H1 (cell line): Measurements from ENCODE around the gene MMP17. TPM values are rescaled to one million over a fixed set of nuclear protein-coding genes. Genes with fewer than 3 reads are reported as not detected.

Experiments used
- CTCF ChIA-PET: fragments of 300-600 bp; sonication (Branson Sonifier 250); formaldehyde crosslinking; loops from one replicate; lab custom pipeline; 2021; ENCODE audit not compliant: partially characterized antibody; lab: Charles Lee
- POLR2A ChIA-PET: fragments of 300-600 bp; sonication (Branson Sonifier 250); formaldehyde crosslinking; loops from one replicate; lab custom pipeline; 2021; ENCODE audit warnings: inconsistent platforms; ENCODE audit not compliant: partially characterized antibody; lab: Charles Lee
- DNase-seq, 2 experiments: peaks; one replicate each; pipeline versions ENCODE4 v3.0.0 to v3.0.0-alpha.2; 2010 to 2022; ENCODE audit warnings: low spot score in 2 of 2, low read depth in 1 of 2, mixed read lengths in 1 of 2
- FAIRE-seq: peaks from 2 replicates; lab custom pipeline; 2011; peaks lifted over from hg19 to GRCh38; lab: Jason Lieb, UNC
- H2AFZ ChIP-seq: 2 replicates; pipeline ENCODE4 v1.8.1; 2012; ENCODE audit warnings: low read length, inconsistent platforms
- H2AK5ac ChIP-seq: 2 replicates; pipeline ENCODE4 v1.6.1; 2013; ENCODE audit warnings: low read depth, low read length
- H2BK120ac ChIP-seq: replicated peaks from 2 replicates; pipeline ENCODE3; 2013; ENCODE audit warnings: low read depth, low read length, inconsistent platforms
- H2BK12ac ChIP-seq: 2 replicates; pipeline ENCODE4 v1.6.1; 2013; ENCODE audit warnings: low read depth, low read length
- H2BK15ac ChIP-seq: 2 replicates; pipeline ENCODE4 v1.6.1; 2013; ENCODE audit warnings: low read length
- H2BK20ac ChIP-seq: 2 replicates; pipeline ENCODE4 v1.6.1; 2013; ENCODE audit warnings: low read length
- H2BK5ac ChIP-seq: 2 replicates; pipeline ENCODE4 v1.6.1; 2013; ENCODE audit warnings: low read depth, low read length
- H3K14ac ChIP-seq: 2 replicates; pipeline ENCODE4 v1.6.1; 2013; ENCODE audit warnings: inconsistent platforms; ENCODE audit not compliant: insufficient read length
- H3K18ac ChIP-seq: 2 replicates; pipeline ENCODE4 v1.6.1; 2013; ENCODE audit warnings: low read length; ENCODE audit errors: extremely low read depth
- H3K23ac ChIP-seq: 2 replicates; pipeline ENCODE4 v1.6.1; 2013; ENCODE audit warnings: inconsistent platforms; ENCODE audit not compliant: insufficient read length
- H3K23me2 ChIP-seq: 2 replicates; pipeline ENCODE4 v1.6.1; 2013; ENCODE audit warnings: low read depth, low read length
- H3K27ac ChIP-seq: 2 replicates; pipeline ENCODE4 v1.6.1; 2011; ENCODE audit warnings: low read depth, low read length, inconsistent platforms
- H3K27me3 ChIP-seq, 4 experiments: replicated peaks in 1 of 4; 1 replicate in 1 of 4; 2 replicates in 3 of 4; pipeline versions ENCODE4 v1.6.1 to v1.8.1; 2011 to 2013; ENCODE audit warnings: low read length in 3 of 4, mild to moderate bottlenecking in 3 of 4, inconsistent platforms in 2 of 4, mixed read lengths in 2 of 4, moderate library complexity in 1 of 4; ENCODE audit not compliant: control insufficient read depth in 3 of 4, insufficient read depth in 3 of 4; ENCODE audit errors: extremely low read depth in 1 of 4
- H3K36me3 ChIP-seq, 4 experiments: 2 replicates each; pipeline versions ENCODE4 v1.6.1 to v1.8.1; 2011 to 2013; ENCODE audit warnings: mild to moderate bottlenecking in 4 of 4, low read length in 3 of 4, moderate library complexity in 2 of 4, control low read depth in 1 of 4, inconsistent platforms in 1 of 4; ENCODE audit not compliant: insufficient read depth in 4 of 4, control insufficient read depth in 2 of 4
- H3K4ac ChIP-seq: replicated peaks from 2 replicates; pipeline ENCODE3; 2013; ENCODE audit warnings: low read length, low read depth, mixed read lengths, inconsistent platforms; ENCODE audit not compliant: insufficient read length
- H3K4me1 ChIP-seq, 4 experiments: replicated peaks in 1 of 4; 1 replicate in 1 of 4; 2 replicates in 3 of 4; pipeline versions ENCODE4 v1.6.1 to v1.8.1; 2011 to 2013; ENCODE audit warnings: low read length in 3 of 4, inconsistent platforms in 2 of 4, mixed read lengths in 1 of 4; ENCODE audit not compliant: insufficient read depth in 4 of 4, control insufficient read depth in 3 of 4
- H3K4me2 ChIP-seq, 2 experiments: 2 replicates each; pipeline versions ENCODE4 v1.6.1 to v1.8.1; 2011 to 2013; ENCODE audit warnings: low read depth in 2 of 2, low read length in 2 of 2, control low read depth in 1 of 2, inconsistent platforms in 1 of 2, mild to moderate bottlenecking in 1 of 2; ENCODE audit not compliant: insufficient read depth in 1 of 2
- H3K4me3 ChIP-seq, 4 experiments: fragments of 200-600, 300-600 bp in 1 of 4; sonication (generic), shearing (Covaris generic), sonication (Bioruptor Twin) in 1 of 4; 2 replicates each; pipeline versions ENCODE4 v1.5.1 to v1.8.1; 2011 to 2016; ENCODE audit warnings: low read length in 4 of 4, low read depth in 3 of 4, control low read depth in 2 of 4, inconsistent platforms in 2 of 4, mild to moderate bottlenecking in 2 of 4, mixed read lengths in 1 of 4, moderate library complexity in 1 of 4; ENCODE audit not compliant: insufficient read depth in 2 of 4; ENCODE audit errors: extremely low read depth in 1 of 4
- H3K56ac ChIP-seq: replicated peaks from 2 replicates; pipeline ENCODE3; 2013; ENCODE audit warnings: low read depth, mild to moderate bottlenecking, mixed read lengths, low read length, inconsistent platforms; ENCODE audit not compliant: insufficient read length
- H3K79me1 ChIP-seq: 2 replicates; pipeline ENCODE4 v1.6.1; 2013; ENCODE audit warnings: low read depth, low read length, control low read depth
- H3K79me2 ChIP-seq, 2 experiments: 2 replicates each; pipeline versions ENCODE4 v1.6.1 to v1.8.1; 2012 to 2013; ENCODE audit warnings: low read length in 2 of 2, mild to moderate bottlenecking in 2 of 2, inconsistent platforms in 1 of 2; ENCODE audit not compliant: insufficient read depth in 2 of 2, control insufficient read depth in 1 of 2
- H3K9ac ChIP-seq, 4 experiments: replicated peaks in 1 of 4; 1 replicate in 1 of 4; 2 replicates in 3 of 4; pipeline versions ENCODE4 v1.6.1 to v1.8.1; 2011 to 2013; ENCODE audit warnings: low read depth in 3 of 4, low read length in 3 of 4, control low read depth in 2 of 4, mild to moderate bottlenecking in 2 of 4, moderate library complexity in 2 of 4, inconsistent platforms in 1 of 4; ENCODE audit errors: extremely low read depth in 1 of 4
- H3K9me3 ChIP-seq, 2 experiments: 2 replicates each; pipeline versions ENCODE4 v1.6.1 to v1.8.1; 2012 to 2013; ENCODE audit warnings: mild to moderate bottlenecking in 2 of 2, moderate library complexity in 2 of 2, control low read depth in 1 of 2, inconsistent platforms in 1 of 2, low read depth in 1 of 2, low read length in 1 of 2, mixed read lengths in 1 of 2; ENCODE audit not compliant: insufficient read depth in 2 of 2
- H4K20me1 ChIP-seq, 2 experiments: replicated peaks in 1 of 2; 2 replicates each; pipeline versions ENCODE3 to v1.8.1; 2011 to 2013; ENCODE audit warnings: inconsistent platforms in 2 of 2, low read length in 2 of 2, mild to moderate bottlenecking in 1 of 2; ENCODE audit not compliant: insufficient read depth in 2 of 2, control insufficient read depth in 1 of 2
- H4K5ac ChIP-seq: 2 replicates; pipeline ENCODE4 v1.6.1; 2013; ENCODE audit warnings: low read length, low read depth, mixed read lengths, inconsistent platforms; ENCODE audit not compliant: insufficient read length
- H4K8ac ChIP-seq: 2 replicates; pipeline ENCODE4 v1.8.0; 2013; ENCODE audit warnings: mild to moderate bottlenecking, moderate library complexity, low read length, inconsistent platforms; ENCODE audit not compliant: insufficient read depth; ENCODE audit errors: extremely low read depth
- H4K91ac ChIP-seq: replicated peaks from 2 replicates; pipeline ENCODE3; 2013; ENCODE audit warnings: low read length, mixed read lengths, inconsistent platforms; ENCODE audit not compliant: insufficient read length
- BCL11A ChIP-seq, 2 experiments: IDR thresholded peaks; one replicate each; pipeline ENCODE4 v1.6.1; 2011; ENCODE audit warnings: low read depth in 2 of 2, low read length in 2 of 2, mild to moderate bottlenecking in 2 of 2
- CBX8 ChIP-seq: fragments of 300-800, 300-1000 bp; sonication (generic); IDR thresholded peaks from 2 replicates; pipeline ENCODE4 v1.7.1; 2016; ENCODE audit warnings: low read depth, low read length, borderline replicate concordance
- CTBP2 ChIP-seq: IDR thresholded peaks from 2 replicates; pipeline ENCODE4 v1.7.0; 2011; ENCODE audit warnings: borderline replicate concordance, mild to moderate bottlenecking, moderate library complexity, mixed read lengths, low read length; ENCODE audit not compliant: insufficient read depth, insufficient read length
- EP300 ChIP-seq, 2 experiments: IDR thresholded peaks; 1 replicate in 1 of 2; 2 replicates in 1 of 2; pipeline ENCODE4 v1.6.1; 2011 to 2012; ENCODE audit warnings: low read depth in 2 of 2, low read length in 2 of 2, mild to moderate bottlenecking in 2 of 2, borderline replicate concordance in 1 of 2, inconsistent platforms in 1 of 2, moderate library complexity in 1 of 2
- FOSL1 ChIP-seq: IDR thresholded peaks from 2 replicates; pipeline ENCODE4 v1.6.1; 2011; ENCODE audit warnings: mild to moderate bottlenecking, low read depth, low read length, moderate library complexity; ENCODE audit not compliant: insufficient read depth
- GTF2F1 ChIP-seq: IDR thresholded peaks from 2 replicates; pipeline ENCODE4 v1.6.1; 2012; ENCODE audit warnings: low read depth, low read length, improper control_type of control experiment, borderline replicate concordance
- KDM4A ChIP-seq: IDR thresholded peaks from one replicate; pipeline ENCODE4 v1.7.1; 2012; ENCODE audit warnings: low read depth, mild to moderate bottlenecking, moderate library complexity, low read length, inconsistent platforms; ENCODE audit not compliant: severe bottlenecking
- POLR2A ChIP-seq, 2 experiments: IDR thresholded peaks; 1 replicate in 1 of 2; 2 replicates in 1 of 2; pipeline ENCODE4 v1.6.1; 2011; ENCODE audit warnings: low read depth in 2 of 2, low read length in 2 of 2, mild to moderate bottlenecking in 2 of 2; ENCODE audit errors: control extremely low read depth in 1 of 2
- POU5F1 ChIP-seq: IDR thresholded peaks from 2 replicates; pipeline ENCODE4 v1.6.1; 2011; ENCODE audit warnings: low read depth, mild to moderate bottlenecking, low read length, moderate library complexity
- RXRA ChIP-seq: IDR thresholded peaks from 2 replicates; pipeline ENCODE4 v1.6.1; 2011; ENCODE audit warnings: low read depth, mild to moderate bottlenecking, low read length, moderate library complexity; ENCODE audit not compliant: insufficient read depth
- SIN3A ChIP-seq, 2 experiments: IDR thresholded peaks in 1 of 2; conservative IDR thresholded peaks in 1 of 2; 2 replicates each; pipeline ENCODE4 v1.6.1; 2011 to 2012; ENCODE audit warnings: low read length in 2 of 2, improper control_type of control experiment in 1 of 2, low read depth in 1 of 2, mild to moderate bottlenecking in 1 of 2
- SIX5 ChIP-seq: IDR thresholded peaks from 2 replicates; pipeline ENCODE4 v1.6.1; 2011; ENCODE audit warnings: mild to moderate bottlenecking, low read depth, low read length
- SUZ12 ChIP-seq: fragments of 200-600 bp; sonication (generic); IDR thresholded peaks from 2 replicates; pipeline ENCODE4 v1.6.1; 2012; ENCODE audit warnings: mild to moderate bottlenecking, inconsistent platforms, low read length, moderate library complexity, mixed read lengths
- WGBS, 2 experiments: shearing (Covaris generic) in 1 of 2; methylation state at CpG; one replicate each; pipeline versions ENCODE4 v1.1.6 to v1.1.7; 2013 to 2015; ENCODE audit warnings: low lambda C conversion rate in 2 of 2, mixed read lengths in 2 of 2, inconsistent platforms in 1 of 2, low coverage in 1 of 2, missing lambda C conversion rate in 1 of 2; ENCODE audit not compliant: insufficient replicate concordance in 2 of 2, insufficient coverage in 1 of 2, insufficient read length in 1 of 2; ENCODE audit errors: extremely low coverage in 1 of 2, missing lambda C conversion rate in 1 of 2; 5-methylcytosine and 5-hydroxymethylcytosine counted together
- polyA plus RNA-seq, 7 experiments: library from polyadenylated mRNA; depleted of rRNA in 3 of 7; stranded (reverse) in 5 of 7; unstranded in 2 of 7; fragments of >200 nt in 5 of 7; fragments of 200-250 nt in 2 of 7; gene quantifications; 1 replicate in 5 of 7; 2 replicates in 1 of 7; 4 replicates in 1 of 7; pipeline versions ENCODE4 v1.2.1 to v1.2.3, GENCODE V29; 2011 to 2013; ENCODE audit warnings: missing spikeins in 2 of 7, mixed read lengths in 2 of 7
- total RNA-seq: library from RNA; stranded (reverse); fragmentation: NEBNext Ultra II Directional; extraction: Animal tissue kit (Norgen Biotek cat#: 25700); gene quantifications from 2 replicates; pipeline ENCODE4 v1.2.1, GENCODE V29; 2021

The MMP17 gene
- total and polyA plus RNA-seq, 2 of the 8 experiments (the other 6 are each of a cell fraction or from before 2014, with no cell fraction given): 41.3 to 53.8 TPM

GRCh38 chr12:131796411-131796736, 31.8 kb upstream of the MMP17 start:
- H3K23me2 ChIP-seq: no peaks in the 10 kb centered on the region
- ChIA-PET CTCF (interaction anchor here (0.9 to 3.0 kb wide), 14 partner anchors 10 to 898 kb away, joined by 3 to 24 read pairs (median 4); no protein-coding TSS in a partner anchor), POLR2A (interaction anchor here (1.1 to 2.7 kb wide), 3 partner anchors 10 to 20 kb away, joined by 3 to 13 read pairs (median 3); no protein-coding TSS in a partner anchor)
- peak overlapping the region; percentile 28 to 39; a peak in 2 of 4 replicates for H3K4me2 ChIP-seq
- peak overlapping the region; percentile 79; the same call in 1 of the 2 replicates for H2BK5ac ChIP-seq
- H3K4me3 ChIP-seq: no peak overlapping the region
- H4K8ac ChIP-seq: no peak overlapping the region
- H3K79me1 ChIP-seq: no peaks in the 10 kb centered on the region
- no peak overlapping the region for H2BK120ac ChIP-seq
- H3K79me2 ChIP-seq: no peaks in the 10 kb centered on the region
- H2BK20ac ChIP-seq: no peak overlapping the region
- no peak overlapping the region for H3K18ac ChIP-seq
- no peak overlapping the region for H2AFZ ChIP-seq
- H2BK15ac ChIP-seq: no peak overlapping the region
- H3K23ac ChIP-seq: no peak overlapping the region
- peak overlapping the region; percentile 6 for H3K4ac ChIP-seq
- H3K27me3 ChIP-seq: no peaks in the 10 kb centered on the region
- no peak for DNase-seq
- FAIRE-seq: no peak
- no peak overlapping the region for H2AK5ac ChIP-seq
- 95% methylated on average over 6 of the region's 6 CpGs; no CpG with 5 or more reads in 1 of the 2 experiments for WGBS, 2 experiments
- no peak overlapping the region for H3K14ac ChIP-seq
- 0 out of 2 replicates have a peak overlapping the region, but pooled peaks have one; percentile 71 for H2BK12ac ChIP-seq
- no peaks in the 10 kb centered on the region for H4K20me1 ChIP-seq
- H3K9ac ChIP-seq: no peak overlapping the region
- peaks cover 0 to 17% (median 12%) of the 10 kb centered on the region in 4 experiments; a peak in 6 of 7 replicates for H3K4me1 ChIP-seq
- no peak overlapping the region for H4K5ac ChIP-seq
- no peak overlapping the region for H3K56ac ChIP-seq
- H3K9me3 ChIP-seq: no peaks in the 10 kb centered on the region; a peak in 1 of 4 replicates
- peak overlapping the region; percentile 31; the same call in 1 of the 2 replicates for H3K27ac ChIP-seq
- H3K36me3 ChIP-seq: peaks cover 2 to 16% (median 13%) of the 10 kb centered on the region in 4 experiments; a peak in 7 of 8 replicates
- peak overlapping the region; percentile 69 for H4K91ac ChIP-seq
- TF ChIP-seq FOSL1 (no peak), CTBP2 (no peak), POU5F1 (no peak), EP300 (IDR thresholded peaks at IDR 0.05; ENCODE audit: borderline replicate concordance in 1 of 2, low read depth in 2 of 2, low read length in 2 of 2) (no peak), SUZ12 (no peak), SIN3A (conservative IDR thresholded peaks at IDR 0.05 in 1 of 2, IDR thresholded peaks at IDR 0.05 in 1 of 2; ENCODE audit: low read depth in 1 of 2, low read length in 2 of 2) (no peak), BCL11A (IDR thresholded peaks at IDR 0.05; ENCODE audit: low read depth in 2 of 2, low read length in 2 of 2) (no peak), POLR2A (IDR thresholded peaks at IDR 0.05; ENCODE audit: control extremely low read depth in 1 of 2, low read depth in 2 of 2, low read length in 2 of 2) (no peak), KDM4A (no peak), SIX5 (no peak), CBX8 (no peak), GTF2F1 (no peak), RXRA (no peak)
